ENCODE data around the gene BIN1.
"Not testable (repeated sequence)": the region's sequence is repeated elsewhere in the genome, so short reads cannot be mapped to it uniquely, and the experiment has no call there.

BIN1 gene

DNA sequence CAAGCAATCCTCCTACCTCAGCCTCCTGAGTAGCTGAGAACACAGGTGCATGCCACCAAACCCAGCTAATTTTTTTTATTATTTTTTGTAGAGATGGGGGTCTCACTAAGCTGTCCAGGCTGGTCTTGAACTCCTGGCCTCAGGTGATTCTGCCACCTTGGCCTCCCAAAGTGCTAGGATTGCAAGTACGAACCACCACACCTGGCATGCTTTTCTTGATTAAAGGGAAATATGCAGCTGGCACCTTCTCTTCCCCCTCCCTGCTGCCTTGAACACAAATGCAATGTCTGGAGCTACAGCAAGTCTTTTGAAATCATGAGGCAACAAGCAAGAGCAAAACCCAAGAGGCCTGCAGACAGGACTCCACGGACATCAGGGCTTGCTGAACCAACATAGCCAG is 26.8 kb upstream of the BIN1 start:
- no peak for DNase-seq (ENCODE audit: low read depth)

DNA sequence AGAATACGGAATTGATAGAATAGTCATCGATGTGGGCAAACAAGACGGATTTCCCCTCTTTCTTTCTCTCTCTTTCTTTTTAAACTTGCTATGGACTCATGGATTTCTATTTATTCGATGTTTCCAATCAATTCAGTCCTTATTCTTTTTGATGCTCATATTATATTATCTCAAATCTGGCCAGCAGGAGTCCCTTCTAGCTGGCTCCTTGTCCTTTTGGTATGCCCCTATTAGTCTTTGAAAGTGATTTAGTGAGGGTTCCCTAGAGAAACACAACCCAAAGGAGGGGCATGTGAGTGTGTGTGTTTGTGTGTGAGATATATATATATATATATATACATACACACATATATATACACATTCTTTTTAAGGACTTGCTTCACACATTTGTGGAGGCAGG is 23.5 kb upstream of the BIN1 start:
- DNase-seq (ENCODE audit: low read depth), result no peak

DNA sequence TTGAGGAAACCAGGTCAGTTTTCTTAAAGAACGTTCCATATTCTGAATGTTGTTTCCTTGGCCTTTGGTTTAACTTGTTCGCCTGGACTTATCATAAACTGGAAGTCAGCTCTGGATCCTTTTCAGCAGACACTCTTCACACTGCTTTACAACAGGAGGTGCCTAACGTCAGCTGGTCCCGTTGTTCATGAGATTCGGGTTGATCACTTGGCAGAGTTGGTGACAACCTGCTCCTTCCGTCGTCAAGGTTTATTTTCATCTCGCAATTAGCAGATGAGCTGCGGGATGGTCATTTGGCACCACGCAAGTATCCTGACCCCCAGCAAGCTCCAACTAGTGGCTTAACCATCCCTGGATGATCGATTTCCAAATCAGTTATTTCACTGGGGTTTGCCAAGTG is 23.0 kb upstream of the BIN1 start:
- no peak for DNase-seq (ENCODE audit: low read depth)

- DNase-seq (ENCODE audit: low read depth), result no peak
Measured at GRCh38 chr2:127128445-127128904, 21.5 kb upstream of the BIN1 start.

- no peak for DNase-seq (ENCODE audit: low read depth)
Measured at GRCh38 chr2:127125821-127126220, 18.9 kb upstream of the BIN1 start.

DNA sequence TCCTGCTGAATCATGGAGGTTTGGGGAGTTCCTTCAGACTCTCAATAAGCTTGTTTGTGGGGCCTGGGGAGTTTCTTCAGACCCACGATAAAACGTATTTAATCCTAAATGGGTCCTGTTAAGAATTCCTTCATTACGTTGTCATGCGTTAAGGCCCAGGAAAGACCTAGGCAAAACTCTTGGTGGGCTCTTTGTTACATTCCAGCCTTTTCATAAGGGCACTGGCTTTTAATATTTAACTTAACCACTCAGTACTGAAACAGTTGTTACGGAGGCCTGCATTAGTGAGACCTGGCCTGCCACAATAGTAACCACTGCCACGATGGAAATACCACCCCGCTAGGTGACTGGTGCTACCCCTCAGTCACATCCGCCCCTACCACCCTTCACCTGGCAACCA is 17.5 kb upstream of the BIN1 start:
- no peak for DNase-seq (ENCODE audit: low read depth)

GRCh38 chr2:127122361-127123027 is 15.5 kb upstream of the BIN1 start:
- DNase-seq (ENCODE audit: low read depth), result no peak

GRCh38 chr2:127121776-127122176 is 14.8 kb upstream of the BIN1 start:
- no peak for DNase-seq (ENCODE audit: low read depth)

DNA sequence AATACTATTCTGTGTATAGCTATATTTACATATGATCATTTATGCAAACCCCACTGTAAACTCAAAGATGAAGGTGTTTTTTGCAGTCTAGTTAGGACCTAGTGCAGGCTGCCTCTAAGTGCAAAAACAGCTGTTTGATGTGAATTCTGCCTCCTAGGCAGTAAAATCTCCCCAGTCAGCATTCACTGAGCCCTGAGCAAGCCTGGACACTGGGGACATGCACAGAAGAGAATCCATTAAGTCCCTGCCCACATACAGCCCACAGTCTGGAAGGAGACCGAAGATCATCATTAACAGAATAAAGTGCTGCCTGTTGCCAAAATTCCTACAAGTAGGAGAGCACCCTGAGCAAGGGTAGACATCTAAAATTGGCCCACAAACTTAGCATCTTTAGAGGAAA is 14.4 kb upstream of the BIN1 start:
- DNase-seq (ENCODE audit: low read depth), result no peak

- not testable (repeated sequence) for DNase-seq (ENCODE audit: low read depth)
Measured at GRCh38 chr2:127120408-127120807, 13.5 kb upstream of the BIN1 start.

DNA sequence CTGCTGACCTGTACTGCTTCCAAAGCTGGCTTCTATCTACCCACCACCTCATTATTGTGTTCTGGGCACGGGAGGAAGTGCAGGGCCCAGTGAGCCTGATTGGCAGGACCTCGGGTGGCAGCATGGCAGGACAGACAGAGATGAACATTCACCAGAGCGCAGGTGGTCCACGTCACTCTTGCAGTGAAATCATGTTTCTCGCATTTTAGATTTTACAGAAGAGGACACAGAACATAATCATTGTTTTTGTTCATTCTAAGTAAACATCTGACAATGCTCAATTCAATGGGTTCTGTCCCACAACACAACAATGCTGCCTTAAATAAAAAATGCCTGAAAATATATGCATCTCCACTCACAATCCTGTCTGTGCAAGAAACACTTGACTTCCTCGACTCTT is 11.5 kb upstream of the BIN1 start:
- DNase-seq (ENCODE audit: low read depth), result no peak

GRCh38 chr2:127118038-127118437 is 11.1 kb upstream of the BIN1 start:
- no peak for DNase-seq (ENCODE audit: low read depth)

DNA sequence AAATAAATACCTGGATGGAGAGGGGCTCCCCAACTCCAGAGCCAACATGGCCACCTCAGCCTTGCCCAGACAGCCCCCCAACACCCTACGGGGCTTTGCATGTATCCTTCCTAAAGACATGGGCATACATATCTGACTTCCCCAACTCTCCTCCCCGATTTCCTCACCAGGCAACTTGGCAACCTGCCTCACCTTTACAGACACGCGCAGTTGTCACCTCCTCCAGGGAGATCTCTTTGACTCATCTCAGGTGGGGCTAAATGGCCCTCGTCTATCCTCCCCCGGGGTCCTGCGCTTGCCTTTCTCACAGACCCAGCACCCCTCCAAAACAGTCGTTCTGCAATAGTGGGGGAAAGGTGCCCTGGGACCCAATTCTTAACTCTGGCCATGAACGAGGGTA is 10.6 kb upstream of the BIN1 start:
- no peak for DNase-seq (ENCODE audit: low read depth)

DNA sequence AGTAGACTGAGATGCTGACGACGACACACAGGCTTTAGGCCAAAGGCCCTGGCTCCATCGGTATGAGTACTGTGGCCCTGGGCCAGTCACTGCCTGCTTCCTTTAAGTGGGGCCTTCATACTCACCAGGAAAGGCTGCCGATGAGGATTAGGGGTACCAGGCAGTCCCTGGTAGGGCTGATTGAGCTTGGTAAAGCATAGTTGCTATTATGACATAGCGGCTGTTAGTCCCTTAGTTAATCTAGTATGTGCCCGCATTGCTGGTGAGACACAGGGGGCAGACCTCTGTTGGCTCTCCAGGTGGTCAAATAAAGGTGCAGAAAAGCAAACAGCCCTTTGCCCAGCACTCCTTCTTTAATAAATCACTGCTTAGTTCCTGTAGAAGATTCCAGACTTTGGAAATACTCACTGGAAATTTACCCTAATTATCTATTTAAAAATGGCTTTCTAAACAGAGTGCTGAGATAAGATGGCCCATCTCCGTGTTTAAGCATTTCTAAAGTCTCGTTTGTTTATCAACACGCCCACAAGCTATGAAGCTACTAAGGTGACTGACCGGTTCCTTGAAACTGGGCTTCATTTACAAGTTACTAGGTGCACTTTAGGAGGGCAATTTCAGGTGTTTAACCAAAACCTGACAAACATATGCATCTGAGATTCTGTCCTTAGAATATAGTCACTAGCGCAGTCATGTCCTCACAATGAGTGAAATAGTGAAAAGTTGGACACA is 8.7 kb upstream of the BIN1 start:
- DNase-seq (ENCODE audit: low read depth), result no peak

GRCh38 chr2:127110985-127111384 is 4.0 kb upstream of the BIN1 start:
- no peak for DNase-seq (ENCODE audit: low read depth)

DNA sequence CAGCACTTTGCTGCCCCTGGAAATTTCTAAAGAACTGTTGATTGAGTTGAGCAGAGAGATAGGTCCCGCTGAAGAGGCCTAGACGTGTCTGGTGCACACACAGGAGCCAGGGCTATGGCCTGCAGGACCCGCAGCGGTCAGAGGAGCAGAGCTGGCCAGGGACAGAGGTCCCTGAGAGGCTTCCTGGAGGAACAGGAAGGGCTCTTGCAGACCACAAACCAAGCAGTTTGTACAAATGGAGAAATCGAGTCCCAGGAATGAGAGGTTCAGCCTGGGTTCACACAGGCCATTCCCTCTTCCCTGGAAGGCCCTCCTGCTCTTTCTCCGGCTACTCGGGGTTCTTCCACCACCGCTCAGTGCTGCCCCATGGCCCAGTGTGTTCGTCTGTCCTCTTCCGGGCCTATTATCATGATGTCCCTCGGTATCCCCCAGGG is 1.2 kb upstream of the BIN1 start:
- no peak for DNase-seq (ENCODE audit: low read depth)

DNA sequence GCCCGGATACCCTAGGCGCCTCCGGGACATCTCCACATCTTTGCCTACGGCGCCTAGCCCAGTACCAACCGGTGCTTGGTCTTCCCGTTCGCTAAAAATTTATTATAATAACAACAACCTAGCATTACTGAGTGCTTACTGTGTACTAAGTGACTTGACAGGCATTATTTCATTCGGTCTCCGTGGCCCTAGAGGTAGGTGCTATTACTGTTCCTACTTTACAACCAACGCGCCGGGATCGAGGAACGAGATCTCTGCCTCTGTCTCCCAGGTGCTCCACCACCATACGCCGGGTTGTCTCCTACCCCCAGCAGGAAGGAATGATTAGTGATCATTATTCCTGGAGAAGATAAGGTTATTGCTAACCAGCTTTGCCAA is 657 bp upstream of the BIN1 start:
- DNase-seq (ENCODE audit: low read depth), result no peak

DNA sequence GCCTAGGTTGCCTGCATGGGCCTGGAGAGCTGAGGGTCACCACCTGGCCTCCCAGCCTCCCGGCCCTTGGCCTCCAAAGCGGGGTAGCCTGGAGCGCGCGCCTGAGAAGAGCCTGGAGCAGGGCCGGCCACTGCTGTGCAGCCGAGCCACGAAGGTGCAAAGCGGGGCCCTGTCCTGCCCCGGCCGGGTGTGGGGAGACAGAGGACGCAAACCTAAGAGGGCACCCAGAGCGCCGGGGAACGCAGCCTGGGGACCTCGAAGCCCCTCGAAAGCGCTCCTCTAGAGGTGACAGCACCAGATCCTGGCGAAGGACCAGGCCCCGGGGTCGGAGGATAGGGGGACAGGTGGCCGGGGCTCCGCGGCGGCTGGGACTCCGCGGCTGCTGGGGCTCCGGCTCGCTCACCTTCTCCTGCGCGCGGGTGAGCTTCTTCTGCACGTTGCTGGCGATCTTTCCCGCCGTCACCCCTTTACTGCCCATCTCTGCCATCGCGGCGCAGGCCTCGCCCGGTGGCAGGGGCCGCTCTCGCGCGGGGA is 430 bp downstream of the BIN1 start:
- DNase-seq (ENCODE audit: low read depth), result no peak

DNA sequence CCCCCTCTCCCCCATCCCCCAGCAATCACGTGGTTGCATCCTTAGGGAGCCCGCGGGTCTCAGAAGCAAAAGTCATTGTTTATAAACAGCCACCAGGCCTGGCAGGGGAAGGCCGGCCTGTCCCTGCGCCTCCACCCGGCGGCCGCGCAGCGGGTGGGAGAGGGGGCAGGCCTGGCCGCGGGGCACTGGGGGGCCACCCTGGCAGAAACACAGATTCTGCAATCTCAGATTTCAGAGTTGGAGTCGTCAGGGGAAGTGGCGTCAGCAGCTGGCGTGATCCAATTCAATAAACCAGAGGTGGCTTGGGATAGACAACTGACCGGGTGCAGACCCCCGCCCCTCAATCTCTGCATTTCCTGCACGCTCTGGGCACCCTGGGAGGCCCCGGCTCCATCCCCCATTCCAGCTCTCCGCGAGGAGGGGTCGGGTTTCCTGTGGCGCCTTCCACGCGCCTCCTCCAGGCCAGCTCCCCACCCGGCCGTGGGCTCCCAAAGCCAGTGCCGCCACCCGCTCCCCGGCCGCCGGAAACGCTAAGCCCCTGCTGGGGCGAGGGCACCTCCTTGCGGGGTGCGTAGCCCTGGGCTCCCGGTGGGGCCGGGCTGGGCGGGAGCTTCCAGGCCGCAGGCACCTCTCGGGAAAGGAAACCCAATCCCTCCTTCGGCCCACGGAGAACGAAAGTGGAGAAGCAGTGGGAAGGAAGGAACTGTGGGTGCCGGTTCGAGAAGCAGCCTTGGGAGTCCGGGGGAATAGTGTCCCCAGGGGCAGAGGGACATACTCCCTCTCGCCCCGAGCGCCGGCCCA is 1.1 kb downstream of the BIN1 start:
- no peak for DNase-seq (ENCODE audit: low read depth)

GRCh38 chr2:127104881-127105655 is 1.9 kb downstream of the BIN1 start:
- DNase-seq (ENCODE audit: low read depth), result no peak

DNA sequence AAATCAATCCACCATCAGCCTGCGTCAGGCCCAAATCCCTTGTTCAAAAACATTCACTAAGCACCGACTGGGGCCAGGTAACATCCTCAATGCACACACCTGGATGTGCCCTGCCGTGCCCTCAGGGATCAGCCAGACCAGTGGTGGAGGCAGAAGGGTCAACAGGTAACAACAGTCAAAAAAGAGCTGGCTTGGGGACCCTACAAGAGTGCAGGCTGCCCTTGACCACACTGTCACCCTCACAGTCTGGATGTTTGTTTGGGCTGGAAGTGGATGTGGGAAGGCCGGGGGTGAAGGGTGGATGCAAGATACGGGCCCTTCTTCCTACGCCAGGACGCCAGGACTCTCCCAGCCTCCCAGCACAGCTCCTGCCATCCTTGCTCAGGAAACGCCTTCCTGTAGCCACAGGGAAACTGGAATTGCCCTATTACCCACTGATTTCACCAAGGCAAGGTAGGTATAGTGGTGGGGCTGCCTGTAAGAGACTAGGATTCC is 2.7 kb downstream of the BIN1 start:
- no peak for DNase-seq (ENCODE audit: low read depth)

All from stimulated activated CD8-positive, alpha-beta memory T cell treated with anti-CD3 and anti-CD28 coated beads, Interleukin-15, amount 100 ng/mL, for 24 hours (primary cell).